ENCODE measurements around the gene TSPAN12.

The TSPAN12 gene

GRCh38 chr7:120842121-120842621 lies 15.8 kb downstream of the TSPAN12 start:
- DNase-seq (ENCODE audit: low read depth): no peak

DNA sequence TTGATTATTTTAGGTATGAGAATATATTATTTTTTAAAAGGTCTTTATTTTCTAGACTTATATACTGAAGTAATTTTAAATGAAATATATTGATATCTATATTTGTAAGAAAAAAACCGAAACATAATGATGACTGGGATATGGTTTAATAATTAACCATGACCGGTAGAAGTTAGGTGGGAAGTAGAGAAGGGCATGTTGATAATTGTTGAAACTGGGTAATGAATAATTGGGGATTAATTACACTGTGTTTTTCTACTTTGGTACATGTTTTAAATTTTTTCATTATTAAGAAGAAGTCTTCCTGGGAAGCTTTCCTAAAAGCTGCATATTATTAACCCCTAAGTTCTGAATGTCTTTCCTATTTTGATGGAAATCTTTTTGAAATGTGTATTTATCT lies 16.3 kb downstream of the TSPAN12 start:
- DNase-seq (ENCODE audit: low read depth): no peak

DNA sequence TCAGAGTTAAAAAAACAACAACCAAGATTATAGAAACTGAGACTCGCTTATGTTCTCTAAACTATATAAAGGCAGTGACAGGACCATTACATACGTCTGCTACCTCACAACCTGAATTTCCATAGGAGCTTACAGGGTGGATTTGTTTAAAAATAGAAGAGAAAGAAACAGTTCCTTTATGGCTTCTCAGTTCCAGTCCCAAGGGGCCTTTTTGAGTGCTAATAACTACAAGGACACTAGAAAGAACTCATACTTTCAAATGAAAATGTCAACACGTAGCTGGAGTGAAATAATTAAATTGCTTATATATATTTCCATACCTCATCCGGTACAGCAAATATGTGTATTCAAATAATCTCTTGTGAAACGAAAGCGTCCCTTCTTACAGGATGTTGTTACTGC lies 19.7 kb downstream of the TSPAN12 start:
- no peak for DNase-seq (ENCODE audit: low read depth)

- no peak for DNase-seq (ENCODE audit: low read depth)
These were observed 20.3 kb downstream of the TSPAN12 start for GRCh38 chr7:120837599-120837998.

DNA sequence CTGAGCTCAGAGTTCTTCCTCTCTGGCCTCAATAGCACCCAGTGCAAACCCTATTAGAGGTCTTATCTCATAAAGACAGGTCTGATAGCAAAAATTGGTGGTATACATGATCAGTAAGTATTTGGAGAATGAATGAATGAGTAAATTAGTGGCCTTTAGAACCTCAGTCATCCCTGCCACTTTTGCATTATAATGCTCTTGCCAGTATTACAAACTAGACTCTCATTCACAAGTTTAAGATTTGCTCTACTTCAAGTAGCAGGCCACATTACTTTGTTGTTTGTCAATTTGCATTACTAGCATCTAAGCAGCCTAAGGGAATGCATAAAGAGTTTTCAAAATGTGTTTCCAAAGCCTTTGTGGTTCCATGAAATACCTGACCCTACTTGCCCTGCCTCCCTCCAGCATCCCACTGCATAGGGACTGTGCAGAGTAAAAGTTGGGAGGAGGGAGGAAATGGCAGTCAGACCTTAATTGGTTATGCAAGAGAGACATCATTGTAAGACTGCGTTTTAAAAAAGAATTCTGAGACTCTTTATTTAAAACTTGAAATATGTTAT lies 21.3 kb downstream of the TSPAN12 start:
- DNase-seq (ENCODE audit: low read depth): no peak

DNA sequence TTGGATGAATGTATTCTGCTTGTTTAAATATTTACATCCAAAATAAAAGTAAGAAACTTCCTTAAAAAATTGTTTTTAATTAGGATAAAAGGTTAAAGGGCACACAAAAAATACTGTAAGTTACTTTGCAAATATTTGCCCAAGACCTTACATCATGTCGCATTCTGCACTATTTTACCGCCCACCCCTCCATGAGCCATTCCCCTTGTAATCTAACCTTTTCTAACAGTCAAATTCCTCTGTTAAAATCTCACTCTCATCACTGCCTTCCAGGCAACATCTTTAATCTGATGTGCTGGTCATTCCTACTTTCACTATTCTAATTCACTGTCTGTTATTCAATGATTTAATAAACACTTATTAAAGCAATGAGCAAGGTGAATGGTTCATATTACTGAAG lies 23.2 kb downstream of the TSPAN12 start:
- no peak for DNase-seq (ENCODE audit: low read depth)

GRCh38 chr7:120833546-120833945 lies 24.4 kb downstream of the TSPAN12 start:
- no peak for DNase-seq (ENCODE audit: low read depth)

GRCh38 chr7:120832803-120833202 lies 25.1 kb downstream of the TSPAN12 start:
- DNase-seq (ENCODE audit: low read depth): no peak

DNA sequence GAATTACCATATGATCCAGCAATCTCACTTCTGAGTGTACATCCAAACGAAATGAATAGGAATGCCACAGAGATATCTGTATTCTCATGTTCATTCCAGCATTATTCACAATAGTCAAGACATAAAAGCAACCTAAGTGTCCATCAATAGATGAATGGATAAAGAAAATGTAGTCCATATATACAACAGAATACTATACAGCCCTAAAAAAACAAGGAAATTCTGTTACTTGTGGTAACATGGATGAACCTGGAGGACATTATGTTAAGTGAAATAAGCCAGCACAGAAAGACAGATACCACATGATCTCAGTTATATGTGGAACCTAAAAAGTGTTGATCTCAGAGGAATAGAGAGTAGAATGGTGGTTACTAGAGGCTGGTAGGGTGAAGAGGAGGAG lies 26.7 kb downstream of the TSPAN12 start:
- no peak for DNase-seq (ENCODE audit: low read depth)

GRCh38 chr7:120829487-120829886 lies 28.5 kb downstream of the TSPAN12 start:
- no peak for DNase-seq (ENCODE audit: low read depth)

DNA sequence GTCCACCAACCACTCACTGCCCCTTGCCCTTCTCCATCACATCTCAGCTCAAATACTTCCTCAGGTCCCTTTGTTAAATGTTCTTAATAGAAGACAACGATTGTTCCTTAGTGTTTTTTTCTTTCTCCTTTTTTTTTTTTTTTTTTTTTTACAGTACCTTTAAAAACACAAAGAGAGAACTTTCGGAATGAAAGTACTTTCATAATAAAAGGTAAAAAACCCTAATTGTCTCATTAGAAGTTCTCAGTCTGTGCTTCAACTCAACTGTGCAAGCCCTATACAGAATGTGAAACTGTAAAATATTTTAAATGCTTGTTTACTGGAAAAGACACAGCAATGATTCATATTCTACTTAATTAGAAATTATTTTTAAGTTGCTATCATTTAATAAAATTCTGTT lies 29.4 kb downstream of the TSPAN12 start:
- DNase-seq (ENCODE audit: low read depth): no peak

- DNase-seq (ENCODE audit: low read depth): no peak
These were observed 30.4 kb downstream of the TSPAN12 start for GRCh38 chr7:120827371-120828118.

DNA sequence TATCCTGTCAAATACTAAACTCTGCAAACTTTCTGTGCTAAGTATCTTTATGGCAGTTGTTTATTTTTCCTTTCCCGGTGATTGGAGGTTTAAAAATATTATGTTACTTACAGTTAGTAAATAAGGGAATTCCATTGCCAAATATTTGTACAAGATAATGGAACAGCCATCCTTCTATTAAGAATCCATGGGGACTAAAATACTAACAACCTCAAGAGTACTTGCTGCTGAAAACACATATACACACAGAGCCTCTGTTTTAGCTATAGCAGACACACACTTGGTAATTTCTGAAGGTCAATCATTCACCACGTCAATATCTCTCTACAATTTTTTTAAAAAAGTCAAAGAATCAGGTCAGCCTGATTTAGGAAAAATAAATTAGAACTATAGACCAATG lies 32.4 kb downstream of the TSPAN12 start:
- DNase-seq (ENCODE audit: low read depth): no peak

GRCh38 chr7:120825152-120825551 lies 32.8 kb downstream of the TSPAN12 start:
- DNase-seq (ENCODE audit: low read depth): no peak

DNA sequence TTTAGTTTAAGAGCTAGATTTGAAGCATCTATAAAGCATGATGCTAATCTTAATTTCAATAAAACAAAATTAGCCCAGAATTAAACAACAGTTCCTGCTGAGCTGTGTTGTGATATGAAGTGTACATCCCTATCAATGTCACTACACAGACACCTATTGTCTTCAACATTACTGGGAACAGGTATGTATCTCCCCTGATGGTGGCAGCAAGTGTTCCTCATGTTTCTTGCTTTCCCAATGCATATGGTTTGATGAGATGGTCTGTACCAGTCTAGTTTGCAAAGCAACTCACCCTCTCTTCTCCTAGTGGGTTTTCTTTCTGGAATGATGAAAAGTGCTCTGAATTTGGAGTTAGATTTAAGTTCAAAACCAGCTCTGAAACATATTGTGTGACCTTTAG lies 38.1 kb downstream of the TSPAN12 start:
- DNase-seq (ENCODE audit: low read depth): no peak

- no peak for DNase-seq (ENCODE audit: low read depth)
These were observed 40.1 kb downstream of the TSPAN12 start for GRCh38 chr7:120817851-120818250.

GRCh38 chr7:120814253-120814939 lies 43.5 kb downstream of the TSPAN12 start:
- DNase-seq (ENCODE audit: low read depth): no peak

DNA sequence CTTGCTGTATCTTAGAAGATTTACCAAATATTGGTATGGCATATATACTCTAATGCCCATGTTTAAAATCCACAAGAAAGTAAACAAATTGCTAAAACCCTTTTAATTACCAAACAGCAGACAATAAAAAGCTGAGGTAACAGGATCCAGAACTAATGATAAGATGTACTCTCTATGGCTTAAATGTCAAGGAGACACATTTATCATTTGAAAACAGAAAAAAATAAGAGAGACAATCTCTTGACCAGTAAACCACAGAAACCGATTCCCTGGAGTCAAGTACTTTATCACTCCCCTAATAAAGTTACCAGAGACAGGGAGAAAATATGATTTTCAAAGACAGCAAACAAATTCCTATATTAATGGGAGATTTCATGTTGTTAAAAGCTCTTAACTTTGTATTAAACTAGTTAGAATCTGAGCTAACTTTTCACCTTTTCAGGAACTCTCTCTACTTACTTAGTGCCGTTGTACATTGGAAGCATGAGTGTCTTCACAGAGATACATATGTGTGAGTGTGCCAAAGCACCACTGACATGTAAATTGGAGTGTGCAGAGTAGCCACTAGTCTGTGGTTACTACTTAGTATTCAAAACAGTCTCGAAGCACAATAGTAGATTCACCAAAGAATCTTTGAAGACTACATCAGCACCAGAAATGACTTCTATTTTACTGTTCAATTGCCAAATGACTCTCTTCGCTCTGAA lies 44.2 kb downstream of the TSPAN12 start:
- DNase-seq (ENCODE audit: low read depth): no peak

DNA sequence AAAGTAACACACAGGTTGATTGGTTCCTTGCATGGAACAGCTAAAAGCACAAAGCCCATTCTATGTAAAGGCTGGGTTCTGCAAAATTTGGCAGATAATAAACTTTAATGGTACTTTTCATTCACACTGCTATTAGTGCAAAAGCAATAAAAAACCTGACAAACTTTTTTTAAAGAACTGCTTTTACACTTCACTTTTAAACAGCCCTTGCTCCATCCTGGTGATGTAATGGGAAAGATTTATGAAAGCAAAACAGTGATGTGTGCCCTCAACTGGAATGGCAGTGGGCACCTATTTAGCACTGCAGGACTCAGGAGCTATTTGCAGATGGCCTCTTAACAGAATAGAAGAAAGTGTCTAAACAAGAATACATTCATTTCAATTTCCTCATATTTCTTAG lies 44.9 kb downstream of the TSPAN12 start:
- DNase-seq (ENCODE audit: low read depth): no peak

- no peak for DNase-seq (ENCODE audit: low read depth)
These were observed 48.7 kb downstream of the TSPAN12 start for GRCh38 chr7:120809260-120809659.

DNA sequence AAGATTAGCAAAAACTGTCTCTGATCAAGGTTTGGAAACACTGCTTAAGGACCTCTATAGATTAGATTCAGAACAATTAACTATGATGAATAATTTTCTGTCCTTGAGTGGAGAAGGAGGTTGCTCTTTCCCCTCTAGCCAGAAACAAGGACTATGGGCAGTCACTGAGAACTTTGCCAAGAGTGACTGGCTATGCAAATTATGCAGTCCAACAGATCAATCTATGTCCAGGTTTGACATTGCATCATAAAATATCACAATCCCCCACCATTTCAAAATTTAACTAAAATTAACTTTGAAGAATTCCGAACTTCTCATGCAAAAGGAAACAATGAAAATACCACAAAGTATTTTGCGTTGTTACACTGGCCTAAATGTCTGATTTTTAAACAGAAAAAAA lies 50.6 kb downstream of the TSPAN12 start:
- no peak for DNase-seq (ENCODE audit: low read depth)

DNA sequence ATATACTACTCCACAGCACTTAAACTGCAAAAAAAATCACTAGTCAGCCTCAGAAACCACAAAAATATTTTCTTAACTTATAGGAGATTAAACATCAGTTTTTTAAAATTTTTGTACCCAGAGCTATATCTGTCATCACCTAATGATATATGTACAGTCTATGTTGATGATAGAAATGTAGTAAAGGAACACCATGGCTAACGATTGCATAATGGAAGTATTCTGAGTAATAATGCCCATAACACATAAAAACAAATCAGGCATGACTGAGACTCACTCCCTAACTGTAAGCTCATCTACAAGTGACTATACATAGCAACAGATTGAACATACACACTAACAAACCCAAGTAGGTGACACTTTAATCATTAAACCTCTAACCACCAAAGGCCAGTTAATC lies 51.3 kb downstream of the TSPAN12 start:
- DNase-seq (ENCODE audit: low read depth): no peak

Measured in T follicular helper cell (primary cell).